Liver (tissue), 9 donors: ENCODE measurements around the gene PIAS1. TPM values are rescaled to one million over a fixed set of nuclear protein-coding genes. Genes with fewer than 3 reads are reported as not detected.

Experiments used
- DNase-seq: peaks from one replicate; pipeline ENCODE4 v3.0.0-alpha.2; 2017; ENCODE audit warnings: low spot score
- H3K27ac ChIP-seq, 2 donors: one replicate each; pipeline ENCODE4 v1.7.0; 2013; ENCODE audit warnings: inconsistent platforms in 2 of 2, low read length in 2 of 2, control low read depth in 1 of 2, low read depth in 1 of 2, mild to moderate bottlenecking in 1 of 2
- H3K27me3 ChIP-seq, 4 donors: one replicate each; pipeline versions ENCODE4 v1.6.1 to v1.7.0; 2013; ENCODE audit warnings: low read length in 3 of 4, inconsistent platforms in 1 of 4, mild to moderate bottlenecking in 1 of 4, moderate library complexity in 1 of 4; ENCODE audit not compliant: control insufficient read depth in 4 of 4, insufficient read depth in 4 of 4
- H3K36me3 ChIP-seq, 4 donors: one replicate each; pipeline versions ENCODE4 v1.6.1 to v1.7.0; 2013; ENCODE audit warnings: low read length in 3 of 4, mild to moderate bottlenecking in 3 of 4, low read depth in 1 of 4, moderate library complexity in 1 of 4; ENCODE audit not compliant: control insufficient read depth in 4 of 4, insufficient read depth in 3 of 4
- H3K4me1 ChIP-seq, 4 donors: one replicate each; pipeline versions ENCODE4 v1.6.1 to v1.7.0; 2013; ENCODE audit warnings: low read length in 3 of 4, mild to moderate bottlenecking in 3 of 4, moderate library complexity in 1 of 4; ENCODE audit not compliant: control insufficient read depth in 4 of 4, insufficient read depth in 4 of 4
- H3K4me3 ChIP-seq, 3 donors: one replicate each; pipeline versions ENCODE4 v1.6.1 to v1.7.0; 2013; ENCODE audit warnings: low read length in 3 of 3, control low read depth in 1 of 3, low read depth in 1 of 3, mild to moderate bottlenecking in 1 of 3
- H3K9ac ChIP-seq, 2 donors: one replicate each; pipeline ENCODE4 v1.7.0; 2013; ENCODE audit warnings: low read length in 2 of 2, mild to moderate bottlenecking in 2 of 2, moderate library complexity in 2 of 2, control low read depth in 1 of 2, low read depth in 1 of 2
- H3K9me3 ChIP-seq, 4 donors: one replicate each; pipeline versions ENCODE4 v1.6.1 to v1.7.0; 2013; ENCODE audit warnings: low read length in 3 of 4; ENCODE audit not compliant: control insufficient read depth in 4 of 4
- CTCF ChIP-seq: fragments of 150-350 bp; IDR thresholded peaks from 2 replicates; pipeline ENCODE4 v1.5.1; 2017; ENCODE audit warnings: improper control_type of control experiment, low read depth, low read length; ENCODE audit not compliant: missing input control
- EGR1 ChIP-seq, 2 donors: IDR thresholded peaks; 2 replicates each; pipeline ENCODE4 v1.6.1; 2016 to 2018; ENCODE audit warnings: antibody characterized with exemption in 2 of 2, low read depth in 2 of 2
- FOXA2 ChIP-seq: IDR thresholded peaks from 2 replicates; pipeline ENCODE4 v1.6.1; 2016; ENCODE audit warnings: antibody characterized with exemption
- GABPA ChIP-seq, 2 donors: IDR thresholded peaks in 1 of 2; conservative IDR thresholded peaks in 1 of 2; 2 replicates each; pipeline ENCODE4 v1.6.1; 2016; ENCODE audit warnings: antibody characterized with exemption in 2 of 2, mild to moderate bottlenecking in 1 of 2, moderate library complexity in 1 of 2
- HNF4G ChIP-seq: IDR thresholded peaks from 2 replicates; pipeline ENCODE4 v1.6.1; 2016; ENCODE audit warnings: antibody characterized with exemption
- JUND ChIP-seq, 2 donors: IDR thresholded peaks; 2 replicates each; pipeline ENCODE4 v1.6.1; 2016; ENCODE audit warnings: antibody characterized with exemption in 2 of 2
- MAX ChIP-seq: IDR thresholded peaks from 2 replicates; pipeline ENCODE4 v1.6.1; 2016; ENCODE audit warnings: antibody characterized with exemption
- NR2F2 ChIP-seq: IDR thresholded peaks from 2 replicates; pipeline ENCODE4 v1.6.1; 2016; ENCODE audit warnings: antibody characterized with exemption
- REST ChIP-seq: IDR thresholded peaks from 2 replicates; pipeline ENCODE4 v1.6.1; 2016; ENCODE audit warnings: antibody characterized with exemption, mild to moderate bottlenecking
- RXRA ChIP-seq, 2 donors: IDR thresholded peaks; 2 replicates each; pipeline ENCODE4 v1.6.1; 2017 to 2018; ENCODE audit warnings: antibody characterized with exemption in 2 of 2, mild to moderate bottlenecking in 1 of 2
- SP1 ChIP-seq: IDR thresholded peaks from 2 replicates; pipeline ENCODE4 v1.6.1; 2018; ENCODE audit warnings: antibody characterized with exemption, mild to moderate bottlenecking
- TAF1 ChIP-seq: conservative IDR thresholded peaks from 2 replicates; pipeline ENCODE4 v1.6.1; 2016; ENCODE audit warnings: antibody characterized with exemption, mild to moderate bottlenecking
- WGBS: extraction: QIAGEN DNeasy Blood & Tissue Kit; methylation state at CpG from one replicate; pipeline ENCODE4 v1.1.7; 2013; 5-methylcytosine and 5-hydroxymethylcytosine counted together
- polyA plus RNA-seq, 2 donors: library from polyadenylated mRNA; stranded (reverse) in 1 of 2; unstranded in 1 of 2; fragments of 200-250 nt in 1 of 2; fragments of >200 nt in 1 of 2; fragmentation: Nextera tagmentation in 1 of 2; extraction: Ambion mirVana in 1 of 2; gene quantifications; one replicate each; pipeline versions ENCODE4 v1.2.1 to v1.2.3, GENCODE V29; 2013 to 2015
- total RNA-seq, 2 donors: library from RNA; depleted of rRNA; stranded (reverse); fragments of >200 nt; gene quantifications; one replicate each; pipeline ENCODE4 v1.2.3, GENCODE V29; 2014
- TF ChIP-seq, protein P1 (sequence below): IDR thresholded peaks from 2 replicates; pipeline ENCODE4 v1.6.1; 2016; ENCODE audit warnings: antibody characterized with exemption
- TF ChIP-seq, protein P2 (sequence below): IDR thresholded peaks from 2 replicates; pipeline ENCODE4 v1.6.1; 2016; ENCODE audit warnings: antibody characterized with exemption
- donor health status: healthy.
- donor health status: healthy.
- donor health status: healthy.
- donor health status: healthy.
- donor health status: healthy.

PIAS1 gene
- total and polyA plus RNA-seq, 4 donors: 5.6 to 18.8 (median 13.2) TPM

GRCh38 chr15:68025835-68026424, 28.2 kb upstream of the PIAS1 start:
- H3K27ac ChIP-seq: no peak overlapping the region
- 83% methylated on average over 6 of the region's 6 CpGs for WGBS

GRCh38 chr15:68027388-68027787, 26.7 kb upstream of the PIAS1 start:
- no peaks in the 10 kb centered on the region for H3K9me3 ChIP-seq
- H3K4me1 ChIP-seq: peaks cover 0 to under 1% (median 0%) of the 10 kb centered on the region in 4 donors
- no peaks in the 10 kb centered on the region for H3K27me3 ChIP-seq
- H3K4me3 ChIP-seq: no peak overlapping the region
- no peaks in the 10 kb centered on the region for H3K36me3 ChIP-seq
- H3K27ac ChIP-seq: no peak overlapping the region
- WGBS: 75% methylated on average over 9 of the region's 9 CpGs
- no peak overlapping the region for H3K9ac ChIP-seq
- TF ChIP-seq, protein P1, sequence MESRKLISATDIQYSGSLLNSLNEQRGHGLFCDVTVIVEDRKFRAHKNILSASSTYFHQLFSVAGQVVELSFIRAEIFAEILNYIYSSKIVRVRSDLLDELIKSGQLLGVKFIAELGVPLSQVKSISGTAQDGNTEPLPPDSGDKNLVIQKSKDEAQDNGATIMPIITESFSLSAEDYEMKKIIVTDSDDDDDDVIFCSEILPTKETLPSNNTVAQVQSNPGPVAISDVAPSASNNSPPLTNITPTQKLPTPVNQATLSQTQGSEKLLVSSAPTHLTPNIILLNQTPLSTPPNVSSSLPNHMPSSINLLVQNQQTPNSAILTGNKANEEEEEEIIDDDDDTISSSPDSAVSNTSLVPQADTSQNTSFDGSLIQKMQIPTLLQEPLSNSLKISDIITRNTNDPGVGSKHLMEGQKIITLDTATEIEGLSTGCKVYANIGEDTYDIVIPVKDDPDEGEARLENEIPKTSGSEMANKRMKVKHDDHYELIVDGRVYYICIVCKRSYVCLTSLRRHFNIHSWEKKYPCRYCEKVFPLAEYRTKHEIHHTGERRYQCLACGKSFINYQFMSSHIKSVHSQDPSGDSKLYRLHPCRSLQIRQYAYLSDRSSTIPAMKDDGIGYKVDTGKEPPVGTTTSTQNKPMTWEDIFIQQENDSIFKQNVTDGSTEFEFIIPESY: no peak
- TF ChIP-seq GABPA (IDR thresholded peaks at IDR 0.05 in 1 of 2, conservative IDR thresholded peaks at IDR 0.05 in 1 of 2): no peak
- no peak for DNase-seq

More at GRCh38 chr15:68025835-68026424, 28.2 kb upstream of the PIAS1 start:
- DNase-seq: no peak
- no peaks in the 10 kb centered on the region for H3K9me3 ChIP-seq
- H3K36me3 ChIP-seq: no peaks in the 10 kb centered on the region
- no peak overlapping the region for H3K9ac ChIP-seq
- peaks cover 0 to 5% (median 0%) of the 10 kb centered on the region in 4 donors for H3K4me1 ChIP-seq
- no peak overlapping the region for H3K4me3 ChIP-seq
- H3K27me3 ChIP-seq: no peaks in the 10 kb centered on the region
- TF ChIP-seq SP1 (no peak), RXRA (IDR thresholded peaks at IDR 0.05) (no peak), EGR1 (IDR thresholded peaks at IDR 0.05; ENCODE audit: low read depth in 2 of 2) (no peak), MAX (no peak), HNF4G (no peak), REST (no peak), JUND (IDR thresholded peaks at IDR 0.05) (no peak), TAF1 (no peak), NR2F2 (no peak), FOXA2 (no peak), CTCF (no peak)
- TF ChIP-seq, protein P2, sequence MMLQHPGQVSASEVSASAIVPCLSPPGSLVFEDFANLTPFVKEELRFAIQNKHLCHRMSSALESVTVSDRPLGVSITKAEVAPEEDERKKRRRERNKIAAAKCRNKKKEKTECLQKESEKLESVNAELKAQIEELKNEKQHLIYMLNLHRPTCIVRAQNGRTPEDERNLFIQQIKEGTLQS: no peak
